Mesenchymal stem cell (in vitro differentiated cells and primary cell): ENCODE measurements around the gene LTK.
A peak's percentile ranks its signal among the peaks of the same experiment; 100 is the strongest.

Experiments used
- DNase-seq: peaks from one replicate; pipeline ENCODE4 v3.0.0-alpha.2; 2013
- H2AFZ ChIP-seq: one replicate; pipeline ENCODE4 v1.6.1; 2013; ENCODE audit warnings: low read depth, mild to moderate bottlenecking, control low read depth, inconsistent platforms, low read length, moderate library complexity
- H2AK5ac ChIP-seq: 2 replicates; pipeline ENCODE4 v1.6.1; 2013; ENCODE audit warnings: low read length, moderate library complexity, mild to moderate bottlenecking, inconsistent platforms; ENCODE audit not compliant: severe bottlenecking
- H2BK120ac ChIP-seq: one replicate; pipeline ENCODE4 v1.6.1; 2013; ENCODE audit warnings: low read depth, mild to moderate bottlenecking, inconsistent platforms, low read length, moderate library complexity
- H2BK12ac ChIP-seq, 2 experiments: one replicate each; pipeline ENCODE4 v1.6.1; 2013; ENCODE audit warnings: inconsistent platforms in 2 of 2, low read length in 2 of 2, mild to moderate bottlenecking in 2 of 2, moderate library complexity in 2 of 2, control low read depth in 1 of 2
- H2BK15ac ChIP-seq: one replicate; pipeline ENCODE4 v1.6.1; 2013; ENCODE audit warnings: mild to moderate bottlenecking, low read depth, inconsistent platforms; ENCODE audit not compliant: poor library complexity, severe bottlenecking
- H2BK5ac ChIP-seq: 2 replicates; pipeline ENCODE4 v1.6.1; 2013; ENCODE audit warnings: low read depth, mild to moderate bottlenecking, low read length, control low read depth, inconsistent platforms; ENCODE audit not compliant: poor library complexity, severe bottlenecking
- H3K14ac ChIP-seq, 2 experiments: one replicate each; pipeline ENCODE4 v1.6.1; 2013; ENCODE audit warnings: inconsistent platforms in 2 of 2, low read length in 2 of 2, control low read depth in 1 of 2, mild to moderate bottlenecking in 1 of 2, moderate library complexity in 1 of 2
- H3K18ac ChIP-seq, 2 experiments: one replicate each; pipeline ENCODE4 v1.6.1; 2013; ENCODE audit warnings: inconsistent platforms in 2 of 2, low read length in 2 of 2, control low read depth in 1 of 2, low read depth in 1 of 2, mild to moderate bottlenecking in 1 of 2
- H3K23ac ChIP-seq, 2 experiments: one replicate each; pipeline ENCODE4 v1.6.1; 2013; ENCODE audit warnings: inconsistent platforms in 2 of 2, low read length in 2 of 2, mild to moderate bottlenecking in 2 of 2, moderate library complexity in 2 of 2, control low read depth in 1 of 2
- H3K27ac ChIP-seq: 2 replicates; pipeline ENCODE4 v1.5.1; 2013; ENCODE audit warnings: mild to moderate bottlenecking, moderate library complexity, low read length, control low read depth, inconsistent platforms; ENCODE audit not compliant: poor library complexity, severe bottlenecking
- H3K27me3 ChIP-seq, 2 experiments: 2 replicates each; pipeline versions ENCODE4 v1.6.1 to v1.7.0; 2013; ENCODE audit warnings: low read length in 2 of 2, mild to moderate bottlenecking in 2 of 2, moderate library complexity in 2 of 2, control low read depth in 1 of 2, inconsistent platforms in 1 of 2; ENCODE audit not compliant: control insufficient read depth in 1 of 2, insufficient read depth in 1 of 2
- H3K36me3 ChIP-seq, 2 experiments: 2 replicates each; pipeline versions ENCODE4 v1.6.1 to v1.7.0; 2013; ENCODE audit warnings: low read length in 2 of 2, control low read depth in 1 of 2, inconsistent platforms in 1 of 2, low read depth in 1 of 2, mild to moderate bottlenecking in 1 of 2; ENCODE audit not compliant: insufficient read depth in 2 of 2, control insufficient read depth in 1 of 2
- H3K4ac ChIP-seq, 2 experiments: one replicate each; pipeline ENCODE4 v1.6.1; 2013; ENCODE audit warnings: inconsistent platforms in 2 of 2, low read length in 2 of 2, mild to moderate bottlenecking in 2 of 2, moderate library complexity in 2 of 2, control low read depth in 1 of 2, low read depth in 1 of 2
- H3K4me1 ChIP-seq: 2 replicates; pipeline ENCODE4 v1.6.1; 2013; ENCODE audit warnings: low read depth, low read length, control low read depth; ENCODE audit not compliant: control insufficient read depth, insufficient read depth
- H3K4me2 ChIP-seq: 2 replicates; pipeline ENCODE4 v1.6.1; 2013; ENCODE audit warnings: low read length, mild to moderate bottlenecking, inconsistent platforms; ENCODE audit not compliant: poor library complexity, severe bottlenecking
- H3K4me3 ChIP-seq, 2 experiments: 2 replicates each; pipeline versions ENCODE4 v1.5.1 to v1.7.0; 2013; ENCODE audit warnings: low read length in 2 of 2, mild to moderate bottlenecking in 2 of 2, control low read depth in 1 of 2, low read depth in 1 of 2; ENCODE audit not compliant: insufficient read depth in 1 of 2
- H3K79me1 ChIP-seq: replicated peaks from 2 replicates; pipeline ENCODE4 v1.6.1; 2013; ENCODE audit warnings: mild to moderate bottlenecking, control low read depth, low read length, inconsistent platforms; ENCODE audit not compliant: poor library complexity, severe bottlenecking
- H3K9ac ChIP-seq: 2 replicates; pipeline ENCODE4 v1.7.0; 2013; ENCODE audit warnings: mild to moderate bottlenecking, low read length, moderate library complexity
- H3K9me3 ChIP-seq: 2 replicates; pipeline ENCODE4 v1.7.0; 2013; ENCODE audit warnings: mild to moderate bottlenecking, low read length; ENCODE audit not compliant: control insufficient read depth
- H4K8ac ChIP-seq: one replicate; pipeline ENCODE4 v1.6.1; 2013; ENCODE audit warnings: inconsistent platforms, mild to moderate bottlenecking, low read length, moderate library complexity
- H4K91ac ChIP-seq: one replicate; pipeline ENCODE4 v1.6.1; 2013; ENCODE audit warnings: mild to moderate bottlenecking, low read length, inconsistent platforms
- WGBS: methylation state at CpG from one replicate; pipeline ENCODE4 v1.1.7; 2013; ENCODE audit warnings: mixed read lengths; 5-methylcytosine and 5-hydroxymethylcytosine counted together

Gene LTK

DNA sequence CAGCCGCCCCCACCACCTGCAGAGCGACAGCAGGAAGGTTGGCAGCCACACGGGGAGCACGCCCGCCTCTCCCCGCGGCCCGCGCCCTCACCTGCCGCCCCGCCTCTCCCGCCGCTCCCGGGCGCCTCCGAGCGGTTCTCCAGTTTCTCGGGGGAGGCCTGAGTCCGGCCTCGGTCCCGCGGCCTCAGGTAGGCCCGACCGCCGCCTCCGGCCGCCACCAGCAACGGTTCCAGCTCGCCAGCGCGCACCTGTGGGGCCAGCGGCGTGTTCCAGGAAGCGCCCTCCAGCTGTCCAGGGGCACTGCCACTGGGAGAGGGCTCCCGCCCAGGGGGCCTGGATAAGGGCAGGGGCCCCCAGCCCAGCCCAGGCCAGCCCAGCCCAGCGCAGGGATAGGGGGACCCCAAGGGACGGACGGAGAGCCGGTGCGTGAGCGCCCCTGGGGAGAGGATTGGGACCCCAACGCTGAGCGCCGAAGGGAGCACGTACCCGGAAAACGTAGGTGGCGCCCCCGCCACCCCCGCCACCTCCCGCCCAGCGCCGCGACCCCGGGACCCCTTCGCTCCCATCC lies 2.2 kb downstream of the LTK start:
- Histone ChIP-seq H3K4me1 (peaks cover 29% of the 10 kb centered on the region), H3K9me3 (no peaks in the 10 kb centered on the region), H2BK120ac (no peak overlapping the region), H3K18ac (no peak overlapping the region), H2AK5ac (no peak overlapping the region), H4K8ac (no peak overlapping the region), H2BK12ac (no peak overlapping the region), H4K91ac (no peak overlapping the region), H2BK5ac (no peak overlapping the region), H3K9ac (no peak overlapping the region), H3K27me3 (peaks cover 43 to 56% of the 10 kb centered on the region in 2 experiments), H2AFZ (no peak overlapping the region), H3K4me2 (peak overlapping the region; percentile 49), H3K14ac (no peak overlapping the region), H3K4ac (no peak overlapping the region), H3K4me3 (no peak overlapping the region), H3K27ac (no peak overlapping the region), H2BK15ac (no peak overlapping the region), H3K23ac (no peak overlapping the region), H3K36me3 (peaks cover 0 to 3% of the 10 kb centered on the region in 2 experiments), H3K79me1 (no peaks in the 10 kb centered on the region)
- no peak for DNase-seq
- 6% methylated on average over 54 of the region's 56 CpGs for WGBS

DNA sequence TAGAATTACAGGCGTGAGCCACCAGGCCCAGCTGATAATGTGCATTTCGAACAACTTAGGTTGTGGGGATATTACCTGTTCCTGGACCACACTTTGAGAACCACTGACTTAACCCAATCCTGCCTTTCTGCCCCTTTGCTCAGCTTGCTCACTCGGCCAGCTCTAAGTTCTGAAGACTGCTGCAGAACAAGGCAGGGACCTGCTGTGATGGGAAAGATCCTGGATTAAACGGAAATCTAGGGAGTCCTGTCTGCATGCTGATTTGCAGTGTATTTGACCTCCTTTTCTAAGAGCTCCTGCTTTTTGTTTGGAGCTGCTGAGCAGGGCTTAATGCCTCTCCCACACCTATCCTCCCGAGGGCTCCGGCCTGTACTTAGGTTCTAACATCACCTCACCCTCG lies 2.9 kb downstream of the LTK start:
- Histone ChIP-seq H3K79me1 (no peaks in the 10 kb centered on the region), H3K18ac (no peak overlapping the region), H2AFZ (no peak overlapping the region), H3K4me1 (peaks cover 29% of the 10 kb centered on the region), H3K4me3 (no peak overlapping the region), H3K23ac (no peak overlapping the region), H3K36me3 (peaks cover 0 to 3% of the 10 kb centered on the region in 2 experiments), H4K8ac (no peak overlapping the region), H3K9ac (no peak overlapping the region), H3K14ac (no peak overlapping the region), H2BK12ac (no peak overlapping the region), H3K4ac (no peak overlapping the region), H2BK5ac (no peak overlapping the region), H3K4me2 (no peak overlapping the region), H4K91ac (no peak overlapping the region), H3K27me3 (peaks cover 48 to 62% of the 10 kb centered on the region in 2 experiments), H2AK5ac (no peak overlapping the region), H3K27ac (no peak overlapping the region), H2BK15ac (no peak overlapping the region), H2BK120ac (no peak overlapping the region), H3K9me3 (no peaks in the 10 kb centered on the region)
- DNase-seq, result no peak
- 52% methylated on average over 7 of the region's 7 CpGs for WGBS

DNA sequence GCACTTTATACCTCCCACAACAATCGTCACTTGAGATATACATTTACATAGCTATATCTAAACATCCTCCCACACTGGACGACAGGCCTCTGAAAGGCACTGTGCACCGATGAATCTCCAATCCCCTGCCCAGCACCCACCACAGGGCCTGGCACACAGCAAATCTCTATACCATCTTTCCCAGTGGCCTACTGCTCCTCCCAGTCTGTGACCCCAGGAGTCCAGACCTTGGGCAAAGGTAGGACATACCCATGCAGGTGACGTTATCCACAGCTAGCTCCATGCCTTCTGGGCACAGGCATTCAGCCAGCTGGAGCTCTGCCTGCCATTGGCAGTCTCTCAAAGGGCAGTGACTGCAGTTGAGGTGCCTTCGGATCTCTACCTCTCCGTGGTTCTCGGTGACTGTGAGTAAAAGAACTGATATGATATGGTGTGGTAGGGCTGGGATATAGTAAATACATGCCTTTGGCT lies 5.8 kb downstream of the LTK start:
- Histone ChIP-seq H3K18ac (no peak overlapping the region), H3K79me1 (no peaks in the 10 kb centered on the region), H3K4ac (no peak overlapping the region), H2BK12ac (no peak overlapping the region), H4K91ac (no peak overlapping the region), H3K36me3 (peaks cover 0 to 3% of the 10 kb centered on the region in 2 experiments), H4K8ac (no peak overlapping the region), H3K4me1 (peaks cover 19% of the 10 kb centered on the region), H2BK120ac (no peak overlapping the region), H3K9me3 (no peaks in the 10 kb centered on the region), H3K27ac (no peak overlapping the region), H2BK5ac (no peak overlapping the region), H3K4me3 (no peak overlapping the region), H3K9ac (no peak overlapping the region), H2BK15ac (no peak overlapping the region), H3K4me2 (no peak overlapping the region), H3K23ac (no peak overlapping the region), H3K27me3 (peaks cover 64 to 75% of the 10 kb centered on the region in 2 experiments), H3K14ac (no peak overlapping the region), H2AK5ac (no peak overlapping the region), H2AFZ (no peak overlapping the region)
- WGBS, result 88% methylated on average over 7 of the region's 7 CpGs
- no peak for DNase-seq

DNA sequence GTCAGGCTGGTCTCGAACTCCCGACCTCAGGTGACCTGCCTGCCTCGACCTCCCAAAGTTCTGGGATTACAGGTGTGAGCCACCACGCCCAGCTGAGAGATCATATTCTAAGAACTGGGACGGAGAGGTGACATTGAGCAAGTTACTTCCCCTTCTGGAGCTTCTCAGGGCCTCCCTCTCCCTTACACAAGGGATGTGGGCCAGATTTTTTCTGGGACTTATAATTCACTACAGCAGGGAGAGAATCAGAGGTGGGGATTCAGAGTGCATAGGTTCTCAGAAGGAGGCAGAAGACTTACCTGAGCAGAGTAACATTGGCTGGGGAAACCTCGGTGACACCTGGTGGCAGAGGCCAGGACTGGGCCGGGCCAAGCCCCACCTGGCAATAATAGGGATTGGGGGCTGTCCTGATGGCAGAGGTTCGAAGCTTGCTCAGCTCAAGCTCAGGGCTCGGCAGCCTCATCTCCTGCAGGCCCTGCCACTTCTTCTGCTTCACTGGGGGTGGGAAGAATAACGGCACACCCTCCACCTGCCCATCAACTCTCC lies 6.8 kb downstream of the LTK start:
- Histone ChIP-seq H3K36me3 (no peaks in the 10 kb centered on the region), H3K4me2 (no peak overlapping the region), H3K23ac (no peak overlapping the region), H2BK12ac (no peak overlapping the region), H2AFZ (no peak overlapping the region), H3K27me3 (peaks cover 64 to 75% of the 10 kb centered on the region in 2 experiments), H2AK5ac (no peak overlapping the region), H3K27ac (no peak overlapping the region), H3K79me1 (no peaks in the 10 kb centered on the region), H2BK15ac (no peak overlapping the region), H3K14ac (no peak overlapping the region), H2BK5ac (no peak overlapping the region), H3K4me3 (no peak overlapping the region), H3K9ac (no peak overlapping the region), H3K4ac (no peak overlapping the region), H2BK120ac (no peak overlapping the region), H3K9me3 (no peaks in the 10 kb centered on the region), H4K91ac (no peak overlapping the region), H3K4me1 (peaks cover 20% of the 10 kb centered on the region), H3K18ac (no peak overlapping the region), H4K8ac (no peak overlapping the region)
- no peak for DNase-seq
- 75% methylated on average over 9 of the region's 10 CpGs for WGBS
